NCI-H1694 treated with DMSO at 0.1 percent for 48 hours (cell line): Measurements from ENCODE around the gene FAM32A.

ENCODE experiments used
- DNase-seq: peaks from one replicate; lab custom pipeline; 2025; lab: John Stamatoyannopoulos, UW

The FAM32A gene

GRCh38 chr19:16185123-16185767 is at the start of gene FAM32A:
Gene FAM32A (plus strand): TSS chr19:16185410. CDS start chr19:16185443, 33 bp downstream.
- DNase-seq, result peak; percentile 95

- no peak for DNase-seq
These were observed 49.6 kb upstream of the FAM32A start for GRCh38 chr19:16135430-16136127.

DNA sequence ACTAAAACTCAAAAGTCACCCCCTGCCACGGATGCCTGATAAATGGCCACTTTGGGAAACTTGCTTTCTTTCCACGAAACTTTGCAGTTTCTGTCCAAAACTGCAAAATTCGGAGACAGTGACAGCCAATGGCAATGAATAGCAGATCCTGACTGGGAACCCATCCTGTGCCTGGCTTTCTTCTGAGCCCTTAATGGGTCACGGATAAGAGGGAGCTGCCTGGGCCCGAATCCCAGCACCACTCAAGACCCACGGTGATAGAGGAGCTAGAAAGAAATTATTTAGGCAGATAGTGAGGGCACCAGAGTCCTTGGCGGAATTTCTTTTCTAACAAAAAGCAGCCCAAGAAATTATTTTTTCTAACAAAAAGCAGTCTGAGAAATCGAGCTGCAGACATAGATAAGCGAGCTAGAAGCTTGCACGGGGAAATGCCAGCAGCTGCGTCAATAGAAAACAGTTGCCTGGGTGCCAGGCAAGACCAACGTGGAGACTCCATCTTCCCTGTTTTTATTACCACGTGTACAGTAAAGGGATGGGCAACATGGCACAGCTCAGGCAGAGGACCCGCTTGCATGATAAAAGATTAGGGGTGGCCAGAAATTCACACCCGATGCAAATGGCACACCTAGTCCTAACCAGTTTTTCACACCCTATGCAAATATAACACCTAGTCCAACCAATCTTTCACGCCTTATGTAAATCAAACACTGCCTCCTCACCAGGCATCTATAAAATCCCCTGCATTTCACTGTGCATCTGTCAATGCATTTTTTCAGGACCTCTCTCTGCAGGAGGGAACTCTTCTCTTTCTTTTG is 48.8 kb upstream of the FAM32A start:
- no peak for DNase-seq

- DNase-seq, result no peak
These were observed 45.5 kb upstream of the FAM32A start for GRCh38 chr19:16139752-16140151.

GRCh38 chr19:16141043-16141442 is 44.2 kb upstream of the FAM32A start:
- DNase-seq, result no peak

- DNase-seq, result no peak
These were observed 43.1 kb upstream of the FAM32A start for GRCh38 chr19:16142032-16142580.

DNA sequence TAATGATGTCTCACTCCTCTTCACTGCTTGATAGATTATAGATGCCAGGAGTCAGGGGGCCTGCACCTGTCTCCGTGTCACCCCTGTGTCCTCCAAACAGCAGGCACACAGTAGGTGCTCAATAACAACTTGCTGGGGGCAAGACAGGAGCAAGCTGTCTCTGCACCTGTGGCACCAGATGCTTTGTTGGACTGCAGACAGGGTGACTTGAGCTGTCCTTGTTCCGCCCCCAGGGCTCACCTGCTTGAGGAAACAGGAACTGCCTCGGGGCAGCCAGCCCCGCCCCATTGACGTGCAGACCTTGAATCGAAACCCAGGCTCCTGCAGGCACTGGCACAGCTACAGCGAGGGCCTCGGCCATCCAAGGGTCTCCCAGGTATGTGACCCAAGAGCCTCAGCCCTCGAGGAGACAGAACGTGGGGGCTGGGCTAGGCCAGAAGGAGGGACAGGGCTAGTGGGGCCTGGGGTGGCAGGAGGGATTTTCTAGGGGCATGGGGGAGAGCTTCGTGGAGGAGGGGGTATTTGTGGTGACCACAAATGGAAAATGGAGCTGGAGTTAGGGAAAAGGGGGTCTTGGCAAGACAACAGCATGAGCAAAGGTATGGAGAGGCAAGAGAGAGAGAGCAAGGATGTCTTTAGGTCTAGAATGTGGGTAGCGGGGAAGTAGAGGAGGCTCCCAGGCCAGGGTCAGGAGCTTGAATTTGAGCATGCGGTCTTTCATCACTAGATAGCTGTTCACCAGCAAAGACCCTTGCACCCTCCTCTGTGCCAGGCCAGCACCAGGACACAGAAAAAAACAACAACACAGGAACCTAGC is 41.6 kb upstream of the FAM32A start, which contains the start of gene HSH2D:
Gene HSH2D (plus strand): TSS at position 287 of the 817 bp plus-strand sequence. CDS start 5,066 bp downstream, outside the sequence.
- DNase-seq, result no peak

GRCh38 chr19:16144216-16144581 is 41.0 kb upstream of the FAM32A start:
- DNase-seq, result no peak

DNA sequence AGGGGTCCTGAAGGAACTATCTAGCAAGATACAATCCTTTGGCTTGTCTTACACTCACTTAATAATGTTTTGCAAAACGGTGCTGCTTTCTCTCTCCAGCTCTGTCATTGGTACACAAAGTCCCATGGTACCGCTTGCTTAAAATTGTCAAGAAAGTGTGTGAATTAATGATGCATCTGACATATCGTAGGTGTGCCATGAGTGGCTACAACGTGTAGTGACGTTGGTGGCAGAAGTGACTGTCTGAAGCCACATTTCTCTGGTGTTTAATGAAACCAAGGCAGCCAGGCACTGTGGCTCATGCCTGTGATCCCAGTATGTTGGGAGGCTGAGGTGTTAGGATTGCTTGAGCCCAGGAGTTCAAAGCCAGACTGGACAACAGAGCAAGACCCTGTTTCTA is 39.1 kb upstream of the FAM32A start:
- no peak for DNase-seq

DNA sequence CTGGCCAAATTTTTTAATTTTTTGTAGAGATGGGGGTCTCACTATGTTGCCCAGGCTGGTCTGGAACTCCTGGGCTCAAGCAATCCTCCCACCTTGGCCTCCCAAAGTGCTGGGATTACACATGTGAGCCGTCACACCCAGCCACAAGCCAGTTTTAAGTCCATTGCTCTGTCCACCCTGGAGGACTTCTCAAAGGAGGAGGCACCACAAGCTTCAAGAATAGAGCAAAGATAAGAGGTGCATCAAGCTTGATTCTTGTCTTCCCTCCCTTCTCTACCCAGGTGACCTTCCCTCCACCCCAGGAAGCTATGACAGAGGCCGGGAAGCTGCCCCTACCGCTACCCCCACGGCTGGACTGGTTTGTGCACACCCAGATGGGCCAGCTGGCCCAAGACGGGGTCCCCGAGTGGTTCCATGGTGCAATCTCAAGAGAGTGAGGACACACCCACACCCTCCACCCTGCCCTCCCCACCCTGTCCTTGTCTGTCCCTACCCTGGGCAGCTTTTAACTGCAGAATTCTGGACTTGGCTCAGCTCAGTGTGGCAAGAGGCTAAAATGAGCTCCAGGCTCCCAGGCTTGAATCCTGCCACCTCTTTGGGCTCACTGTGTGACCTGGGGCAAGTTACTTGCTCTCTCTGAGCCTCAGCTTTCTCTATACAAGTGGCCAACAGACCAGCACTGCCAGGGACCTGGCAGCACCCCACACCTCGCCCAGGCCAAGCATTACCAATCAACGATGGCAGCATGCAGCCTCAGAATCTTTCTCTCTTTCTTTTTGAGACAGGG is 36.6 kb upstream of the FAM32A start:
- DNase-seq, result no peak

GRCh38 chr19:16153582-16154336 is 31.5 kb upstream of the FAM32A start:
- DNase-seq, result no peak

DNA sequence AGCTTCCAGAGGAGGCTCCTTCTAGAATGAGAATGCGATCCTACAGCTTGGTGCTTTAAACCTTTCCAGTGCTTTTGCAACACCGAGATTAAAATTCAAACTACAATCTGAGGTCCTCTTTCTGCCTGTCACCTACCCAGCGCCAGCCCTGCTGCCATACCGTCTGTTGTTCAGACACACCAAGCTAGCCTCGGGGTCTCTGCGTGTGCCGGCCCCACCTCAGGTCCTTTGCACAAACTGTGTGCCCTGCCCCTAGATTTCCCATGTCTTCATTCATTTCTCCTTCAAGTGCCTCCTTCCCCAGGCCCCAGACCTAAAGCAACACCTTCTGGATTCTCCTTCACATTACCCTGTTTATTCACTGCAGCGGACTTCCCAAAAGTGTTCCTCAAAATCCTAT is 30.7 kb upstream of the FAM32A start:
- DNase-seq, result no peak

GRCh38 chr19:16155128-16155527 is 30.1 kb upstream of the FAM32A start:
- DNase-seq, result no peak

DNA sequence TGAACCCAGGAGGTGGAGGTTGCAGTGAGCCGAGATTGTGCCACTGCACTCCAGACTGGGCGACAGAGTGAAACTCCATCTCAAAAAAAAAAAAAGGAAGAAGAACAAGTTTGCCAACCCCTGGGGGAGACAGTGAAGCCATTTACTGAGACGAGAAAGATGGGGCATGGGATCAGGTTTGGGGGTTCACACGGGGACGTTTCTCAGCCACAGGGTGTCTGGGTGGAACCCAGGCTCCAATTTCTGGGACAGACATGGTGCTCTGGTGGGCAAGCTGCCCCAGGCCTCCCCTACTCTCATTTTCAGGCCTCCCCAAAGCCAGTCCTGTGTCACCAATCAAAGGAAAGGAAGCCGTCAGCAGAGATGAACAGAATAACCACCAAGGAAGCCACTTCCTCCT is 28.3 kb upstream of the FAM32A start:
- no peak for DNase-seq

DNA sequence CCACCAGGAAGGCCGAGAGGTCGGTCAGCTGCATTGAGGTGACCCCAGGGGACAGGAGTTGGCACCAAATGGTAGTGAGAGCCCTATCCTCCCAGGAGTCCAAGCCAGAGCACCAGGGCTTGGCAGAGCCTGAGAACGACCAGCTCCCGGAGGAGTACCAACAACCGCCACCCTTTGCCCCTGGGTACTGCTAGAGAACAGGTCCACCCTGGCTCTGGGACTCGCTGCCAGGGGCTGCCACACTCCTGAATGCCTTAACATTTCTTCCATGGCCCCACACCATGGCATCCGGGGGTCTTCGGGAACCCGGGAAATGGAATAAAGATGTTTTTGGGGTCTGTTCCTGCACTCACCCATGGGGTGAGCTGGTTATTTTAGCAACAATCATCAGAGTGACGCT is 27.6 kb upstream of the FAM32A start:
- DNase-seq, result no peak

- DNase-seq, result no peak
These were observed 25.6 kb upstream of the FAM32A start for GRCh38 chr19:16159655-16160054.

- no peak for DNase-seq
These were observed 24.7 kb upstream of the FAM32A start for GRCh38 chr19:16160445-16160942.

DNA sequence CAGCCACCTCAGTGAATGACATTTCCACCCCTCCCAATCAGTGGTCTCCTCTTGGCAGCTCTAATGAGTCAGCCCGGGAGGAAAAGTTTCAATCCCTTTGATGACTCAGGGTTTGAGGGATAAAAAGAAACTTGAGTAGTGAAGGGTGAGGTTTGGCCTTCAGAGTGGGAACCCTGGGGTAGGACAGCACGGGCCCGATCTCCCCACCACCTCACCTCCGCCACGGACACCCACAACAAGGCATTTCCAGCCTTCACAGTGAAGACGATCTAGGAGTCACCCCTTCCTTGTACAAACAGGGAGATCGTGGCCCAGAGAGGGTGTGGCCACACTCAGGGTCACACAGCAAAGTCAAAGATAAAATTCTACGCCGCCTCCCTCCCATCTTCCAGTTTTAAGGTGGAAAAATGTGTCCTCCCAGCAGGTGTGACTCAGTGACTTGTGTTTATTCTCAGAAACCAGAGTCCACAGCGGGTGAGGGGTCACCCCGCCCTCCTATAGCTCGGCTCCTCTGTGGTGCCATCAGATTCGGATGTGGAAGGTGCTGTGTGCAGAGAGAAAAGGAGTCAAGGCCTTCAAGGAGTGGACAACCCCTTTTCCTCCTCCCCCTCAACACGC is 24.2 kb upstream of the FAM32A start:
- DNase-seq, result no peak

DNA sequence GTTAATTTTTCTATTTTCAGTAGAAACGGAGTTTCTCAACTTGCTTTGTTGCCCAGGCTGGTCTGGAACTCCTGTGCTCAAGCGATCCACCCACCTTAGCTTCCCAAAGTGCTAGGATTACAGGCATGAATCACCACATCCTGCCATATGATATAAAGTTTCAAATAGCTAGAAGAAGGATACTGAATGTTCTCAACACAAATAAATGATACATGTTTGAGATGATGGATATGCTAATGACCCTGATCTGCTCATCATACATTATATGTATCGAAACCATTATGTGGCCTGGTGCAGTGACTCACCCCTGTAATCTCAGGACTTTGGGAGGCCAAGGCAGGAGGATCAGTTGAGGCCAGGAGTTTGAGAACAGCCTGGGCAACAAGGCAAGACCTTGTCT is 23.4 kb upstream of the FAM32A start:
- no peak for DNase-seq
